NCI-H187 treated with DMSO at 0.1 percent for 48 hours (cell line): ENCODE measurements around the gene TSC22D4.
"Not testable (repeated sequence)": the region's sequence is repeated elsewhere in the genome, so short reads cannot be mapped to it uniquely, and the experiment has no call there.

Experiments
- DNase-seq: peaks from one replicate; lab custom pipeline; 2025; lab: John Stamatoyannopoulos, UW

TSC22D4 gene

GRCh38 chr7:100478958-100479660, at the start of gene TSC22D4:
Gene TSC22D4 (minus strand): TSS chr7:100479214. CDS start chr7:100478038, 1,176 bp downstream.
- peak; percentile 77 for DNase-seq

- DNase-seq: not testable (repeated sequence)
Measured at GRCh38 chr7:100528108-100528866, 49.3 kb upstream of the TSC22D4 start.

GRCh38 chr7:100523192-100523591, 44.2 kb upstream of the TSC22D4 start:
- not testable (repeated sequence) for DNase-seq

GRCh38 chr7:100521909-100522593, 43.0 kb upstream of the TSC22D4 start:
- DNase-seq: not testable (repeated sequence)

DNA sequence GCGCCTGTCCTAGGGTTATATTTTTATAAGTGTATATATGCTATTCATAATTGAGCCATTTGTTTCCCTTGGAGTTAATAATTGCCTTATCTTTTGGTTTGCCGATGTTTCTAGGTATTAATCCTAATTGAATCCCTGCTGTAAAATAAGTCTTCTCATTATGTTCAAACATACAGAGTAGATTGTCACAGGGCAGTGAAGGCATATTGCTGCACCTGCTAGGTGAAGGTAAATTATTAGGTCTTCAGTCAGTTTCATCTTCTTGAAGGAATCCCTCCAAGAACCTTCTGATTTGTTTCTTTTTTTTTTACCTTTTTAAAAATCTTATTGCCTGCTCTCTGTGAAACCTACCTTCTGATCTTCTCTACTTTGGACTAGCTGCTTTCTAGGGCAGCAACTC, 42.1 kb upstream of the TSC22D4 start:
- no peak for DNase-seq

DNA sequence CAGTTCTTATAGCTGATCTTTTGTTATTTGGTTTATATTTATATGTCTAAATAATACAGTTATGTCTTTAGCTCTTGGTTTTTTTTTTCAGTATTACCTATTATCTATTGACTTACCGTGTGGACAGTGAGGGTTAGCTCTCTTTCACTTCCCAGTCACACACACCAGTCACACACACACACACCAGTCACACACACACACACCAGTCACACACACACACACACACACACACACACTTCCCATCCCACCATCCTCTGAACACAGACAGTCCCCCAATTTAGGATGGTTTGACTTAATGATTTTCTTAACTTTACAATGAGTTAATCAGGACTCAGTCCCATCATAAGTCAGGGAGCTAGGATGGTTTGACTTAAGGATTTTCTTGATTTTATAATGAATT, 41.1 kb upstream of the TSC22D4 start:
- DNase-seq: no peak

DNA sequence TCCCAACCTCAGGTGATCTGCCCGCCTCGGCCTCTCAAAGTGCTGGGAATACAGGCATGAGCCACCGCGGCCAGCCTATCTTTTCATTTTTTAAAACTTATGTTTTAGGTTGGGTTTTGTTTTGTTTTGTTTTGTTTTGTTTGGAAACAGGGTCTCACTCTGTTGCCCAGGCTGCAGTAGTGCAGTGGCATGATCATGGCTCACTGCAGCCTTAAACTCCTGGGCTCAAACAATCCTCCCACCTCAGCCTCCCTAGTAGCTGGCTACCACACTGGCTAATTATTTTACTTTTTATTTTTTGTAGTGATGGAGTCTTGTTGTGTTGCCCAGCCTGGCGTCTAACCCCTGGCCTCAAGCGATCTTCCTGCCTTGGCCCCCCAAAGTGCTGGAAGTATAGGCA, 40.6 kb upstream of the TSC22D4 start:
- DNase-seq: no peak

GRCh38 chr7:100517305-100517704, 38.3 kb upstream of the TSC22D4 start:
- DNase-seq: no peak

DNA sequence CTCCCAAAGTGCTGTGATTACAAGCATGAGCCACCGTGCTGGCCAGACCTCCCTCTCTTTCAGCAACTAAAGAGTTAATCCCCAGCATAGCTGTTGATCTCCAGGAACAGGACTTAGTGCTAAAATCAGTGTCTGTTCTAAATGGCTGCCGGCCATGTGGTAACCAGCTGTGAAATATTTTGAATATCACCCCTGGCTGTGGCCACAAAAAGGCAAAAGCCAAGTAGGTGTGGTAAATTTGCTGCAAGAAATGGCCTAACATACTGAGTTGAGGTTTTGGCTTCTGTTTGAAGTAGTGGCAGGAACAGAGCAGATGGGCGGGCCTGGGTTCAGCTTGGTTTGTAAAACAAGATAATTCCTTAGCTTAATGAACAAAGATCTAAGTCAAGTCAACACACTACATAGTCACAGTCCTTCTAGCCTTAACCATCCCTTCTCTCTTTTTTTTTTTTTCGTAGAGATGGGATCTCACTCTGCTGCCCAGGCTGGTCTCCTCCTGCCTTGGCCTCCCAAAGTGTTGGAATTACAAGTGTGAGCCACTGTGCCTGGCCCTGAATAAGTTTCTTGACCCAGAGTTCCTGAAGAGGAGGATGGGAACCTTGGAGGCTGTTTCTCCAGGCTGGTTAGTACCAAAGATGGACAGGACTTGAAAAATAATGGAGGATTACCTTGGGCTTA, 37.3 kb upstream of the TSC22D4 start:
- DNase-seq: no peak

DNA sequence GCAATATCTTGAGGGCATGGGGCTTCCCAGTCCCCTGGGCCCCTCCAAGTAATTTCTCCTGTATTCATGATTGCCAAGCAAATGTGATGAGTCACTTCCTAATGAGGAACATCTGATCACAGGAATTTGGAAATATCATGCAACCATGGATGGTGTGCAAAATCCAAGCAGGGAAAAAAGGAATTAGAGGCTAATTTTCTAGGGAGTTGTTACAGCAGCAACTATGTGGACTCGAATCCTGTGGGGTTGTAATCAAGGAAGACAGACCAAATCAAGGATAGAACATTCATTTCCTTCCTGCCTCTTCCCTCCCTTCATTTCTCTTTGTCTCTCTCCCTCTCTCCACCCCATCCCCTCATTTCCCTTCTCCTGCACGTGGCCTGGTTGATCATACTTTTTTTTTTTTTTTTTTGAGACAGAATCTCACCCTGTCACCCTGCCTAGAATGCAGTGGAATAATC, 36.1 kb upstream of the TSC22D4 start:
- no peak for DNase-seq

- DNase-seq: no peak
Measured at GRCh38 chr7:100513212-100513810, 34.3 kb upstream of the TSC22D4 start.

GRCh38 chr7:100510437-100511239, 31.6 kb upstream of the TSC22D4 start:
- no peak for DNase-seq

DNA sequence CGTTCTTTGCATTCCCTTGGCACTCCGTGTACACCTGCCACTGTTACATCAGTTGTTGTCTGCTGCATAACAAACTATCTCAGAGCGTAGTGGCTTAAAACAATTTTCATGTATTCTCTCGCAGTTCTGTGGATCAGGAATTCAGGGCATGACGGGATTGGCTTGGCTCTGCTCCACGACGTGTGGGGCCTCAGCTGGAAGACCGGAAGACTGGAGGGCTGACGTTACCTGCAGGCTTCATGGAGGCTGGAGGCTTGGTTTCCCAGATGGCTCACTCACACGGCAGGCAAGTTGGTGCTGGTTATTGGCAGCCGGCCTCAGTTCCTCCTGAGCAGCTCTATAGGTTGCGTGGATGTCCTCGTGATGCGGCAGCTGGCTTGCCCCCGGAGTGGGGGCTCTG, 30.2 kb upstream of the TSC22D4 start:
- no peak for DNase-seq

DNA sequence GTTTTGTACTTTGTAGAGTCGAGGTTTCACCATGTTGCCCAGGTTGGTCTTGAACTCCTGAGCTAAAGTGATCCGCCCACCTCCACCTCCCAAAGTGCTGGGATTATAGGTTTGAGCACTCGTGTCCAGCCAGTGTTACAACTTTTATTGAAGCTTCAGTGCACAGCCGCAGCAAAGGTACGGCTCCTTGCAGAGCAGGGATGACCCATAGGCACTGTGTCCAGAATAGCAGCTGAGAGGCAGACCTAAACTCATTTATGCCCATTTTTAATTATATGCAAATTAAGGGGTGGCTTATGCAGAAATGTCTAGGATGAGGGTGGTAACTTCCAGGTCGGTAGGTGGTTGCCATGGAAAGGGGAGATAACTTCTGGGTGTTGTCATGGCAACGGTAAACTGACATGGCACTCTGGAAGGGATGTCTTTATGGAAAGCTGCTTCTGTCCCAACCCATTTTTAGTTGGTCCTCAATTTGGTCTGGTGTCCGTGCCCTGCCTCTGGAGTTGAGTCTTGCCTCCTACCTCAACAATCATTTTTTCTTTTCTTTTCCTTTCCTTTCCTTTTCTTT, 27.4 kb upstream of the TSC22D4 start:
- DNase-seq: no peak

- DNase-seq: no peak
Measured at GRCh38 chr7:100504887-100505611, 26.0 kb upstream of the TSC22D4 start.

DNA sequence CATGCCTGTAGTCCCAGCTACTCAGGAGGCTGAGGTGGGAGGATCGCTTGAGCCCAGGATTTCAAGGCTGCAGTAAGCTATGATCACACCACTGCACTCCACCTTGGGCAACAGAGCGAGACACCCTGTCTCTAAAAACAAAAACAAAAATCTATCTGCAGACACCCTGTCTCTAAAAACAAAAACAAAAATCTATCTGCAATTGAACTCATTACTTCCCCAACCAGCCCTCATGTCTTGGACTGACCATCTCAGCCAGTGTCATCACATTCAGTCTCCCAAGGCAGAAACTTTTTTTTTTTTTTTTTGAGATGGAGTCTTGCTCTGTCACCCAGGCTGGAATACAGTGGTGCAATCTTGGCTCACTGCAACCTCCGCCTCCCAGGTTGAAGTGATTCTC, 25.0 kb upstream of the TSC22D4 start:
- DNase-seq: not testable (repeated sequence)

- not testable (repeated sequence) for DNase-seq
Measured at GRCh38 chr7:100500743-100501142, 21.7 kb upstream of the TSC22D4 start.

GRCh38 chr7:100496509-100496908, 17.5 kb upstream of the TSC22D4 start:
- no peak for DNase-seq

GRCh38 chr7:100493476-100494264, 14.7 kb upstream of the TSC22D4 start:
- no peak for DNase-seq
